Astrocyte (in vitro differentiated cells and primary cell): ENCODE measurements around the gene BCL2L1. TPM values are rescaled to one million over a fixed set of nuclear protein-coding genes. Genes with fewer than 3 reads are reported as not detected.

Source experiments
- DNase-seq: peaks from one replicate; pipeline ENCODE4 v3.0.0-alpha.2; 2010; ENCODE audit warnings: low read depth
- FAIRE-seq: peaks from 2 replicates; lab custom pipeline; 2011; peaks lifted over from hg19 to GRCh38; lab: Jason Lieb, UNC
- H2AFZ ChIP-seq: 2 replicates; pipeline ENCODE4 v1.6.0; 2012; ENCODE audit warnings: low read depth, low read length, inconsistent platforms
- H3K27ac ChIP-seq: 2 replicates; pipeline ENCODE4 v1.5.1; 2011; ENCODE audit warnings: low read depth, low read length, inconsistent platforms
- H3K27me3 ChIP-seq: 2 replicates; pipeline ENCODE4 v1.6.0; 2011; ENCODE audit warnings: low read length, inconsistent platforms; ENCODE audit not compliant: insufficient read depth
- H3K36me3 ChIP-seq: 2 replicates; pipeline ENCODE4 v1.5.1; 2011; ENCODE audit warnings: low read length, inconsistent platforms; ENCODE audit not compliant: insufficient read depth
- H3K4me1 ChIP-seq: 2 replicates; pipeline ENCODE4 v1.5.1; 2011; ENCODE audit warnings: low read length, inconsistent platforms; ENCODE audit not compliant: insufficient read depth
- H3K4me2 ChIP-seq: 2 replicates; pipeline ENCODE4 v1.6.0; 2012; ENCODE audit warnings: low read length, inconsistent platforms
- H3K4me3 ChIP-seq: 2 replicates; pipeline ENCODE4 v1.5.1; 2011; ENCODE audit warnings: low read depth, mild to moderate bottlenecking, low read length, inconsistent platforms; ENCODE audit not compliant: insufficient read depth
- H3K79me2 ChIP-seq: 2 replicates; pipeline ENCODE4 v1.6.0; 2012; ENCODE audit warnings: mild to moderate bottlenecking, low read length, inconsistent platforms; ENCODE audit not compliant: insufficient read depth
- H3K9ac ChIP-seq: 2 replicates; pipeline ENCODE4 v1.6.0; 2012; ENCODE audit warnings: mild to moderate bottlenecking, low read length, inconsistent platforms
- H3K9me3 ChIP-seq: 2 replicates; pipeline ENCODE4 v1.5.1; 2012; ENCODE audit warnings: low read depth, mild to moderate bottlenecking, low read length, inconsistent platforms; ENCODE audit not compliant: insufficient read depth
- H4K20me1 ChIP-seq: 2 replicates; pipeline ENCODE4 v1.6.0; 2012; ENCODE audit warnings: low read length, inconsistent platforms; ENCODE audit not compliant: insufficient read depth
- H3K27ac Mint-ChIP-seq: one replicate; pipeline ENCODE4 v1.8.0; 2021; ENCODE audit warnings: mild to moderate bottlenecking, mixed read lengths; ENCODE audit not compliant: unreplicated experiment
- H3K27me3 Mint-ChIP-seq: one replicate; pipeline ENCODE4 v1.8.0; 2021; ENCODE audit warnings: low read depth, mixed read lengths; ENCODE audit not compliant: unreplicated experiment
- H3K36me3 Mint-ChIP-seq: one replicate; pipeline ENCODE4 v1.8.0; 2021; ENCODE audit warnings: low read depth, mixed read lengths; ENCODE audit not compliant: unreplicated experiment
- H3K4me1 Mint-ChIP-seq: one replicate; pipeline ENCODE4 v1.8.0; 2021; ENCODE audit warnings: low read depth, mixed read lengths; ENCODE audit not compliant: unreplicated experiment
- H3K4me3 Mint-ChIP-seq: one replicate; pipeline ENCODE4 v1.8.0; 2021; ENCODE audit warnings: mild to moderate bottlenecking, moderate library complexity, mixed read lengths; ENCODE audit not compliant: unreplicated experiment
- H3K9me3 Mint-ChIP-seq: one replicate; pipeline ENCODE4 v1.8.0; 2021; ENCODE audit warnings: mild to moderate bottlenecking, mixed read lengths; ENCODE audit not compliant: unreplicated experiment
- EZH2 ChIP-seq: IDR thresholded peaks from 2 replicates; pipeline ENCODE4 v1.6.1; 2012; ENCODE audit warnings: mild to moderate bottlenecking, low read length, inconsistent platforms; ENCODE audit not compliant: insufficient read depth
- total RNA-seq: library from RNA; stranded (reverse); gene quantifications from 2 replicates; pipeline ENCODE4 v1.2.1, GENCODE V29; 2021
- TF ChIP-seq, protein P1 (sequence below): IDR thresholded peaks from 2 replicates; pipeline ENCODE4 v1.5.1; 2011; ENCODE audit warnings: low read depth, mild to moderate bottlenecking, inconsistent platforms, low read length, moderate library complexity; ENCODE audit not compliant: insufficient read depth

BCL2L1 gene
- total RNA-seq, 1 donor from 2014 or later, result 149 TPM

- DNase-seq (peak; percentile 87), FAIRE-seq (no peak)
- Mint-ChIP-seq H3K27ac (peak overlapping the region; percentile 94), H3K27me3 (no peaks in the 10 kb centered on the region), H3K36me3 (peaks cover 34% of the 10 kb centered on the region), H3K4me3 (peak overlapping the region; percentile 68), H3K9me3 (no peaks in the 10 kb centered on the region), H3K4me1 (peaks cover 57% of the 10 kb centered on the region)
- Histone ChIP-seq H3K9me3 (no peaks in the 10 kb centered on the region), H3K36me3 (peaks cover 30% of the 10 kb centered on the region), H2AFZ (peak overlapping the region; percentile 9), H3K4me1 (peaks cover 51% of the 10 kb centered on the region), H3K27me3 (no peaks in the 10 kb centered on the region), H3K4me3 (peak overlapping the region; percentile 54), H3K79me2 (peaks cover 88% of the 10 kb centered on the region), H3K4me2 (peak overlapping the region; percentile 91), H3K27ac (peak overlapping the region; percentile 99), H4K20me1 (peaks cover under 1% of the 10 kb centered on the region), H3K9ac (peak overlapping the region; percentile 84)
- no peak for TF ChIP-seq EZH2
- TF ChIP-seq, protein P1, sequence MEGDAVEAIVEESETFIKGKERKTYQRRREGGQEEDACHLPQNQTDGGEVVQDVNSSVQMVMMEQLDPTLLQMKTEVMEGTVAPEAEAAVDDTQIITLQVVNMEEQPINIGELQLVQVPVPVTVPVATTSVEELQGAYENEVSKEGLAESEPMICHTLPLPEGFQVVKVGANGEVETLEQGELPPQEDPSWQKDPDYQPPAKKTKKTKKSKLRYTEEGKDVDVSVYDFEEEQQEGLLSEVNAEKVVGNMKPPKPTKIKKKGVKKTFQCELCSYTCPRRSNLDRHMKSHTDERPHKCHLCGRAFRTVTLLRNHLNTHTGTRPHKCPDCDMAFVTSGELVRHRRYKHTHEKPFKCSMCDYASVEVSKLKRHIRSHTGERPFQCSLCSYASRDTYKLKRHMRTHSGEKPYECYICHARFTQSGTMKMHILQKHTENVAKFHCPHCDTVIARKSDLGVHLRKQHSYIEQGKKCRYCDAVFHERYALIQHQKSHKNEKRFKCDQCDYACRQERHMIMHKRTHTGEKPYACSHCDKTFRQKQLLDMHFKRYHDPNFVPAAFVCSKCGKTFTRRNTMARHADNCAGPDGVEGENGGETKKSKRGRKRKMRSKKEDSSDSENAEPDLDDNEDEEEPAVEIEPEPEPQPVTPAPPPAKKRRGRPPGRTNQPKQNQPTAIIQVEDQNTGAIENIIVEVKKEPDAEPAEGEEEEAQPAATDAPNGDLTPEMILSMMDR, result no peak
Observed at GRCh38 chr20:31713312-31714273, 9.1 kb downstream of the BCL2L1 start.

- FAIRE-seq (peak; percentile 5), DNase-seq (peak; percentile 94)
- Mint-ChIP-seq H3K9me3 (no peaks in the 10 kb centered on the region), H3K27me3 (no peaks in the 10 kb centered on the region), H3K27ac (peak overlapping the region; percentile 94), H3K4me3 (peak overlapping the region; percentile 68), H3K36me3 (peaks cover 34% of the 10 kb centered on the region), H3K4me1 (peaks cover 62% of the 10 kb centered on the region)
- peak overlapping the region; percentile 9 for H2AFZ ChIP-seq
- TF ChIP-seq EZH2, result no peak
- TF ChIP-seq, protein P1, result no peak
- peak overlapping the region; percentile 54 for H3K4me3 ChIP-seq
- H3K4me2 ChIP-seq, result peak overlapping the region; percentile 91
- peaks cover 89% of the 10 kb centered on the region for H3K79me2 ChIP-seq
- no peaks in the 10 kb centered on the region for H3K9me3 ChIP-seq
- no peaks in the 10 kb centered on the region for H4K20me1 ChIP-seq
- peak overlapping the region; percentile 99 for H3K27ac ChIP-seq
- no peaks in the 10 kb centered on the region for H3K27me3 ChIP-seq
- H3K9ac ChIP-seq, result peak overlapping the region; percentile 84
- peaks cover 31% of the 10 kb centered on the region for H3K36me3 ChIP-seq
- peaks cover 48% of the 10 kb centered on the region for H3K4me1 ChIP-seq
Observed at GRCh38 chr20:31712564-31713311, 9.9 kb downstream of the BCL2L1 start.
